Stimulated activated CD8-positive, alpha-beta memory T cell treated with anti-CD3 and anti-CD28 coated beads, Interleukin-7, amount 100 ng/mL, for 24 hours (primary cell): ENCODE data around the gene TMPO.
"Not testable (repeated sequence)": the region's sequence is repeated elsewhere in the genome, so short reads cannot be mapped to it uniquely, and the experiment has no call there.

Experiments used
- DNase-seq: peaks from one replicate; pipeline ENCODE4 v3.0.0-alpha.2; 2020; ENCODE audit warnings: low read depth

Gene TMPO

GRCh38 chr12:98513379-98514322 lies 1.7 kb upstream of the TMPO start:
- DNase-seq, result no peak

DNA sequence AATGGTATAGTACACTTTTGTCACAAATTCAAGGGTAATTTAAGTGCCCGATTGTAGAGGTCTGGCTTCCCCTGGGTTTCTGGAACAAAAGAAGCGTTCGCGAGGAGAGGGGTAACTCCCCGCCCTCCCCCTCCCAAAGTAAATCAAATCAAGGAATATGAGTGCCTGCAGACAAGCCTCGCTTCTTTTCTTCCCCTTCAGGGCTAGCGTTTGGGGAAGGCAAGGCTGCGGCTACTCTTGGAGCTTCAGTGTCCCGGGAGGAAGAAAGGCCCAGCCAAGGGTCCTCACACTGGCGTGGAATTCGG lies 456 bp upstream of the TMPO start:
- DNase-seq, result no peak

DNA sequence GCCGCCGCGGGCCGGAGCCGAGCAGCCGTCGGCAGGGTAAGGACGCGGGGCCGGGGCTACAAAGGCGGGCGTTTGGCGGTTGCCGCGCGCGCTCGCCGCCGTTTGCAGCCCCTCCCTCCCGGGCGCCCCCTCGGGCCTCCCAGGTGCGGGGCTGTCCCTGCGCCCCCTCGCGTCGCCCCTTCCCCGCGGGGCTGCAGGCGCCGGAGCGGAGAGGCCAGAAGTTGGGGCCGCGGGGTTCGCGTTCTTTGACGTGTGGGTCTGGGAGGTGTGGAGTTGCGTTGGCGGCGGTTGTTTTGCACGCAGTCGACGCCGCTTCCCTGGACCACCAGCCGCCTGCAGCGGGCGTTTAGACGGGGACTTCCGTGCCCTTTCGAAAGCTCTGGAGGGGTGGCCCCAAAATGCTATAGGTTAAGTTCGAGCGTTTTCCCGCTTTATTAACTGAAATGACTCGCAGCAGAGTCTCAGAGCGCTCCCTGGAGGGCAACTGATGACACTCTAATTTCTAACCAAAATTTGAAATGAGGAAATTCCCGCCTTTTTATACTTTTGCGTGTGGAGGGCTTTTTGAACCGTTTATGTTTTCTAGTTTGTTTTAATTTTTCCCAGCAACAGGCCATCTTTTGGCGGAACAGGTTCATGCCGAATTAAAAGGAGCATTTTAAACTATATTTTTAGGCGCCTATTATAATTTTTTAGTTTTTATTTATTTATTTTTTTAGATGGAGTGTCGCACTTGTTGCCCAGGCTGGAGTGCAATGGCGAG lies 902 bp downstream of the TMPO start:
- DNase-seq, result peak; percentile 59

- no peak for DNase-seq
Observed at GRCh38 chr12:98519257-98519907, 4.0 kb downstream of the TMPO start.

DNA sequence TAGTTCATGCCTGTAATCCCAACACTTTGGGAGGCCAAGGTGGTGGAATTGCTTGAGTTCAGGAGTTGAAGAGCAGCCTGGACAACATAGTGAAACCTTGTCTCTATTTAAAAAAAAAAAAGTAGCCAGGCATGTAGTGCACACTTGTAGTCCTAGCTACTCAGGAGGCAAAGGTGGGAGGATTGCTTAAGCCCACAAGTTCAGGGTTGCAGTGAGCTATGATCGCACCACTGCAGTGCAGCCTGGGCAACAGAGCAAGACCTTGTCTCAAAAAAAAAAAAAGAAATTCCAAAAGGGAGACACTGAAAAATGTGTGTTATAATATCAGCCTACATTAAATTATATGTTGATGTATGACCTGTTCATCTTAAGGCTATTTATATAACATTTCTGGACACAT lies 14.7 kb downstream of the TMPO start:
- no peak for DNase-seq

DNA sequence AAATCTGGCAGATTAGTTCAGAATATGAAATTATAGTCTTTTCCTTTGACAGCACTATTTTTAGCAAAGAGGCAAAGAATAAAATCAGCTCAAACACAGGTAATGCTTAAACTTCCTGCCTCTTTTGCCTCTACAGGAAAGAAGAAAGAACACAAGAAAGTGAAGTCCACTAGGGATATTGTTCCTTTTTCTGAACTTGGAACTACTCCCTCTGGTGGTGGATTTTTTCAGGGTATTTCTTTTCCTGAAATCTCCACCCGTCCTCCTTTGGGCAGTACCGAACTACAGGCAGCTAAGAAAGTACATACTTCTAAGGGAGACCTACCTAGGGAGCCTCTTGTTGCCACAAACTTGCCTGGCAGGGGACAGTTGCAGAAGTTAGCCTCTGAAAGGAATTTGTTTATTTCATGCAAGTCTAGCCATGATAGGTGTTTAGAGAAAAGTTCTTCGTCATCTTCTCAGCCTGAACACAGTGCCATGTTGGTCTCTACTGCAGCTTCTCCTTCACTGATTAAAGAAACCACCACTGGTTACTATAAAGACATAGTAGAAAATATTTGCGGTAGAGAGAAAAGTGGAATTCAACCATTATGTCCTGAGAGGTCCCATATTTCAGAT lies 17.4 kb downstream of the TMPO start:
- no peak for DNase-seq

- no peak for DNase-seq
Observed at GRCh38 chr12:98533723-98534251, 18.4 kb downstream of the TMPO start.

- DNase-seq, result no peak
Observed at GRCh38 chr12:98538031-98538430, 22.6 kb downstream of the TMPO start.

DNA sequence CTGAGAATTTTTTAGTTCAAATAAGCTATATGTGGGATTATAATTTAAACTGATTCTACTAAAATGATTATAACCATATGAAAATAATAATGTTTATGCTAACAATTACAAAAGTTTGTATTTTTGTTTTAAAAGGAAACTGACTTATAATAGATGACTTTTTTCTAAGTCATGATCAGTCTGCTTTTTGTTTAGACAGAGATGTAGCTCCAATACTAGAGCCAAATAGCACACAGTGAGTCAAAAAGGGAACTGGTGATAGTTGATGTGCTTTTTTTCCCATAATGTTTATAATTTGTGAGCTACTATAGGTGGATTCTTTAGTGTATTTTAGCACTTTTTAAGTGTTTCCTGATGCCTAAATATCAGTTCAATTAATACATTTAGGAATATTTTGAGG lies 28.3 kb downstream of the TMPO start:
- DNase-seq, result no peak

DNA sequence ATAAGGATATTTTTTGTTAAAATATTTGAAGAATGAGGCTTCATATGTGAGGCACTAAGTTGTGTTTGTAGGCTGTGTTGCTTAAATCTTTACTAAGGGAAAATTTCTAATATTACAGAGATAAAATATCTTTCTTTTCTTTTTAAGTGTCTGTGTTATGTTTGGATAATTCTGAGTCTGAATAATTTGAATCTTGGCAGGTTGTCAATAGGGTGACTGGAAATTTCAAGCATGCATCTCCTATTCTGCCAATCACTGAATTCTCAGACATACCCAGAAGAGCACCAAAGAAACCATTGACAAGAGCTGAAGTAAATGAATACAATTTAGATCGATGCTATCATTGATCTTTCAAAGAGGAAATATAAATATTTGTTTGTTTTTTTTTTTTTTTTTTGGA lies 29.4 kb downstream of the TMPO start:
- no peak for DNase-seq

GRCh38 chr12:98549371-98550110 lies 34.2 kb downstream of the TMPO start:
- no peak for DNase-seq

GRCh38 chr12:98551787-98552186 lies 36.4 kb downstream of the TMPO start:
- DNase-seq, result no peak

DNA sequence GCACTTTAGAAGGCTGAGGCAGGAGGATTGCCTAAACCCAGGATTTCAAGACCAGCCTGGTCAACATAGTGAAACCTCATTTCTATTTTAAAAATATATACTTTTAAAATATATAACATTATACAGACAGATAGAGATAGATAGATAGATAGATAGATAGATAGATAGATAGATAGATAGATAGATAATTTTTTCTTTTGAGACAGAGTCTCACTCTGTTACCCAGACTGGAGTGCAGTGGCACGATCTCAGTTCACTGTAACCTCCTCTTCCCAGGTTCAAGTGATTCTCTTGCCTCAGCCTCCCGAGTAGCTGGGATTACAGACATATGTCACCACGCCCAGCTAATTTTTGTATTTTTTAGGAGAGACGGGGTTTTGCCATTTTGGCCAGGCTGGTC lies 42.7 kb downstream of the TMPO start:
- not testable (repeated sequence) for DNase-seq

DNA sequence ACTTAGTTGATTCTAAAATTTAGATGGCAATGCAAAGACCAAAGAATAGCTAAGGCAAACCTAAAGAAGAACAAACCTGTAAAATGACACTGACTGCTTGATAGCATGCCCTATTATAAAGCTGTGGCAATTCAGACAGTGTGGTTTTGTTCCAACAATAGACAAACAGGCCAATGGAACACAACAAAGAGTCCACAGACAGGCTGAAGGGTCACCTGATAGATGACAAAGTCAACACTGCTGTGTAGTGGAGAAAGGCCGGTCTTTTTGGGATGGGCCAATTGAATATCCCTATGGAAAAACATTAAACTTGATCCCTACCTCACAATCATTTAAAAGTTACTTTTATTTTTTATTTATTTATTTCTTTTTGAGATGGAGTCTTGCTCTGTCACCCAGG lies 44.3 kb downstream of the TMPO start:
- no peak for DNase-seq

GRCh38 chr12:98561846-98562245 lies 46.5 kb downstream of the TMPO start:
- DNase-seq, result no peak

DNA sequence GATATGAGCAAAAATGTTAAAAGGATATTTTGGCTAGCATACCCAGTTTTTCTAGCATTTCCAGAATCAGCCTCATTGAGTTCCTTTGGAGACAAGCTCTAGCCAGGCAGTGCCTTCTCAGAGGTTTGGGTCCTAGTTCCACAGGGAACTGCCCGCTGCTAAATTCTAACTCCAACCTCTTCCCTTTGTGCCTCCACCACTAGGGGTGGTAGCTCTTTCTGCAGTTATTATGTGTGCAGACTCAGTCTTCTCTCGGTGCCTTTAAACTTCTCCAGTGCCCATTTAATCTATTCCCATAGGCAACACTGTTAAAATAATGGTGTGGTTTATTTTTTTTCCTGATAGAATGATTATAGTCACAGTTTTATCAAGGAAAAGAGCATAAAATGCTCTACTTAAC lies 56.6 kb downstream of the TMPO start:
- DNase-seq, result no peak

DNA sequence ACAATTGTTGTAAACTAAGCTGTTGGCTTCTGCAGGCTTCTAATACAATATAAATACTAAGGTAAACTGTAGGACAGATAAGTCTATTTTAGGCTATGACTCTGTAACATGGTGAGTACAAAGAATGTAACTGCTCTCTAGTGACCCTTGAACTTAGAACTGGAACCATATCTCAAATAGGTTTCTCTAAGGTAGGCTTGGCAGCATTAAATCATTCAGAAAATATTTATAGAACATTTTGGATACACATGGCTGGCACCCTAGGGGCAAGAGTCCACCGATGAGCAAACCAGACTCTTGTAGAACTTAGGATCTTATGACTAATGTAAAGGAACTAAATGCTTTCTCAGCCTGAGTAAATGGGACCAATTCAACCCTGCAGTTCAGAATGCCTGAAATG lies 58.7 kb downstream of the TMPO start:
- DNase-seq, result no peak

DNA sequence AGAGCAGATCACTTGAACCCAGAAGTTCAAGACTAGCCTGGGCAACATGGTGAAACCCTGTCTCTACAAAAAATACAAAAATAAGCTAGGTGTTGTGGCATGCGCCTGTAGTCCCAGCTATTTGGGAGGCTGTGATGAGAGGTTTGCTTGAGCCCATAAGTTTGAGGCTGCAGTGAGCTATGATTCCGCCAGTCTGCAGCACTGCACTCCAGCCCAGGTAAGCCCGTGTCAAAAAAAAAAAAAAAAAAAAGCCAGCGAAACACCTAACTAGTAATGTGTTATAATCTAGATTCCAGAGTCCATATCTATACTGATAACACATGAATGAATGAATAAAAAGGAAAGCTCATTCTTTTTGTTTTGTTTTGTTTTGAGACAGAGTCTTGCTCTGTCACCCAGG lies 59.6 kb downstream of the TMPO start:
- no peak for DNase-seq

DNA sequence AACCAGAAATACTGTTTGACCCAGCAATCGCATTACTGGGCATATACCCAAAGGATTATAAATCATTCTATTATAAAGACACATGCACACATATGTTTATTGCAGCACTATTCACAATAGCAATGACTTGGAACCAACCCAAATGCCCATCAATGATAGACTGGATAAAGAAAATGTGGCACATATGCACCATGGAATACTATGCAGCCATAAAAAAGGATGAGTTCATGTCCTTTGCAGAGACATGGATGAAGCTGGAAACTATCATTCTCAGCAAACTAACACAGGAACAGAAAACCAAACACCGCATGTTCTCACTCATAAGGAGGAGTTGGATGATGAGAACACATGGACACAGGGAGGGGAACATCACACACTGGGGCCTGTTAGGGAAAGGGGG lies 61.4 kb downstream of the TMPO start:
- DNase-seq, result not testable (repeated sequence)

DNA sequence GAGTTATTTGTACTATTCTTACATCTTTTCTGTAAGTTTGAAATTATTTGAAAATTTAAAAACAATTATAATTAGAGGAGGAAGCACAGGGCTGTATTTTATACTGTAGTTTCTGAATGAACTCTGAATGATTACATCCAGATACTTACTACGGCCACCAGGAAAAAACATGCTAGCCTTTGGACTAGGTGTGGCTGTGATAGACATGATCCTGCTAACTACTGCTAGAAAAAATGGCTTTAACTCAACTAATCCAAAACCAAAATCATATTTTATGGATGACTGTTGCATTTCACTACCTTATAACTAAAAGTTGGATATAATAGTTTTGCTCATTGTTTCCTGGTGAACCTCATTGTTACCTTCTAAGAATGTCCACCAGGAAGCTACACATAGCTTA lies 63.0 kb downstream of the TMPO start:
- no peak for DNase-seq

GRCh38 chr12:98578821-98579220 lies 63.4 kb downstream of the TMPO start:
- DNase-seq, result no peak

DNA sequence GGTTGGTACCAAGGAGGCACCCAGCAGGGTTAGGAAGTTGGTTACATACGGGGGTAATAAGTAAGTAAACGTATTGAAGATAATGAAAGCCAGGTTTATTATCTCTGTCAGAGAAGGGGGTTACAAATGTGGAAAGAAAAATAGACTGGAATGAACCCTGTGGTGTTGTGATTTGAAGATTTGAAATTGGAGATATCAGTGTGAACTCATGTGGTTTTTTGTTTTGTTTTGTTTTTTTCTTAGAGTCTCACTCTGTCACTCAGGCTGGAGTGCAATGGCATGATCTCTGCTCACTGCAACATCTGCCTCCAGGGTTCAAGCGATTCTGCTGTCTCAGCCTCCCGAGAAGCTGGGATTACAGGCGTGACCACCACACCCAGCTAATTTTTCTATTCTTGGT lies 64.0 kb downstream of the TMPO start:
- no peak for DNase-seq
